Activated CD4-positive, alpha-beta T cell treated with anti-CD3 and anti-CD28 coated beads for 1 hour (primary cell): ENCODE results near the gene NEURL1B.

ENCODE experiments used
- DNase-seq: peaks from one replicate; pipeline ENCODE4 v3.0.0-alpha.2; 2020

The NEURL1B gene

GRCh38 chr5:172683645-172684471, 42.8 kb downstream of the NEURL1B start:
- DNase-seq, result peak; percentile 63

GRCh38 chr5:172685091-172685490, 44.0 kb downstream of the NEURL1B start:
- DNase-seq, result no peak

- DNase-seq, result no peak
Observed at GRCh38 chr5:172686111-172686510, 45.0 kb downstream of the NEURL1B start.

- no peak for DNase-seq
Observed at GRCh38 chr5:172686539-172687390, 45.7 kb downstream of the NEURL1B start.

- no peak for DNase-seq
Observed at GRCh38 chr5:172687940-172688339, 46.9 kb downstream of the NEURL1B start.

GRCh38 chr5:172688349-172689217, 47.5 kb downstream of the NEURL1B start:
- no peak for DNase-seq

- no peak for DNase-seq
Observed at GRCh38 chr5:172689218-172689572, 48.1 kb downstream of the NEURL1B start.

- DNase-seq, result no peak
Observed at GRCh38 chr5:172689801-172690200, 48.7 kb downstream of the NEURL1B start.

GRCh38 chr5:172690258-172691075, 49.4 kb downstream of the NEURL1B start:
- no peak for DNase-seq

GRCh38 chr5:172691886-172692285, 50.8 kb downstream of the NEURL1B start:
- DNase-seq, result no peak

GRCh38 chr5:172692451-172692850, 51.4 kb downstream of the NEURL1B start:
- no peak for DNase-seq

- no peak for DNase-seq
Observed at GRCh38 chr5:172692981-172693380, 51.9 kb downstream of the NEURL1B start.

- DNase-seq, result no peak
Observed at GRCh38 chr5:172694061-172694460, 53.0 kb downstream of the NEURL1B start.

- no peak for DNase-seq
Observed at GRCh38 chr5:172694541-172694940, 53.5 kb downstream of the NEURL1B start.

- no peak for DNase-seq
Observed at GRCh38 chr5:172695232-172696054, 54.4 kb downstream of the NEURL1B start.

GRCh38 chr5:172696171-172696849, 55.2 kb downstream of the NEURL1B start:
- DNase-seq, result no peak

- peak; percentile 72 for DNase-seq
Observed at GRCh38 chr5:172697123-172698121, 56.4 kb downstream of the NEURL1B start.

- no peak for DNase-seq
Observed at GRCh38 chr5:172699423-172699822, 58.4 kb downstream of the NEURL1B start.

GRCh38 chr5:172699999-172700364, 58.9 kb downstream of the NEURL1B start:
- DNase-seq, result no peak
